Endothelial cell of umbilical vein (primary cell): ENCODE measurements around the gene TAF6. TPM values are rescaled to one million over a fixed set of nuclear protein-coding genes. Genes with fewer than 3 reads are reported as not detected.

ENCODE experiments used
- BruUV-seq: library from RNA; stranded (reverse); fragments of 400-500 nt; replicated peaks from 2 replicates; lab custom pipeline; 2021; lab: Mats Ljungman, UMichigan
- CTCF ChIA-PET: fragments of 300-600, 350-600 bp; sonication (Branson Sonifier 250); formaldehyde crosslinking; loops from one replicate; lab custom pipeline; 2021; ENCODE audit warnings: antibody characterized with exemption, inconsistent platforms; lab: Charles Lee
- POLR2A ChIA-PET: fragments of 300-600, 350-600 bp; sonication (Branson Sonifier 250); formaldehyde crosslinking; loops from one replicate; lab custom pipeline; 2021; ENCODE audit warnings: antibody characterized with exemption, inconsistent platforms; lab: Charles Lee
- DNase-seq: peaks from one replicate; pipeline ENCODE4 v3.0.0-alpha.2; 2011; ENCODE audit warnings: low read depth, low spot score
- FAIRE-seq: peaks from 2 replicates; lab custom pipeline; 2011; peaks lifted over from hg19 to GRCh38; lab: Jason Lieb, UNC
- H2AFZ ChIP-seq: 2 replicates; pipeline ENCODE4 v1.6.0; 2012; ENCODE audit warnings: low read depth, low read length, control low read depth, inconsistent platforms
- H3K27ac ChIP-seq: 2 replicates; pipeline ENCODE4 v1.5.1; 2011; ENCODE audit warnings: low read depth, mild to moderate bottlenecking, control low read depth, low read length, moderate library complexity; ENCODE audit not compliant: insufficient read depth
- H3K27me3 ChIP-seq, 2 experiments: 2 replicates each; pipeline versions ENCODE4 v1.6.0 to v1.6.1; 2011; ENCODE audit warnings: low read length in 2 of 2, mixed read lengths in 1 of 2; ENCODE audit not compliant: control insufficient read depth in 2 of 2, insufficient read depth in 2 of 2
- H3K36me3 ChIP-seq, 2 experiments: 2 replicates in 1 of 2; 3 replicates in 1 of 2; pipeline ENCODE4 v1.5.1; 2011; ENCODE audit warnings: low read length in 2 of 2, mild to moderate bottlenecking in 1 of 2, moderate library complexity in 1 of 2; ENCODE audit not compliant: control insufficient read depth in 2 of 2, insufficient read depth in 2 of 2; ENCODE audit errors: extremely low read depth in 1 of 2
- H3K4me1 ChIP-seq: 3 replicates; pipeline ENCODE4 v1.5.1; 2011; ENCODE audit warnings: mild to moderate bottlenecking, low read length; ENCODE audit not compliant: control insufficient read depth, insufficient read depth; ENCODE audit errors: extremely low read depth
- H3K4me2 ChIP-seq: 2 replicates; pipeline ENCODE4 v1.6.1; 2011; ENCODE audit warnings: low read length, control low read depth, mixed read lengths; ENCODE audit not compliant: insufficient read depth
- H3K4me3 ChIP-seq, 3 experiments: fragments of 200-600 bp in 1 of 3; sonication (generic), shearing (Covaris generic) in 1 of 3; replicated peaks in 1 of 3; 2 replicates each; pipeline ENCODE4 v1.5.1; 2011 to 2016; ENCODE audit warnings: control low read depth in 3 of 3, low read length in 3 of 3, mild to moderate bottlenecking in 2 of 3, inconsistent platforms in 1 of 3, low read depth in 1 of 3, moderate library complexity in 1 of 3; ENCODE audit not compliant: insufficient read depth in 1 of 3
- H3K79me2 ChIP-seq: 2 replicates; pipeline ENCODE4 v1.6.0; 2012; ENCODE audit warnings: low read length, inconsistent platforms; ENCODE audit not compliant: control insufficient read depth, insufficient read depth
- H3K9ac ChIP-seq: replicated peaks from 2 replicates; pipeline ENCODE3; 2011; ENCODE audit warnings: low read length, control low read depth; ENCODE audit not compliant: insufficient read depth; ENCODE audit errors: extremely low read depth
- H3K9me1 ChIP-seq: replicated peaks from 3 replicates; pipeline ENCODE4 v1.6.0; 2011; ENCODE audit warnings: mild to moderate bottlenecking, low read length; ENCODE audit not compliant: control insufficient read depth, insufficient read depth; ENCODE audit errors: extremely low read depth
- H3K9me3 ChIP-seq: replicated peaks from 2 replicates; pipeline ENCODE4 v1.5.1; 2012; ENCODE audit warnings: low read length, inconsistent platforms; ENCODE audit not compliant: control insufficient read depth, insufficient read depth
- H4K20me1 ChIP-seq: replicated peaks from 2 replicates; pipeline ENCODE3; 2011; ENCODE audit warnings: mild to moderate bottlenecking, low read length; ENCODE audit not compliant: control insufficient read depth, insufficient read depth; ENCODE audit errors: extremely low read depth
- EZH2 ChIP-seq: IDR thresholded peaks from 2 replicates; pipeline ENCODE4 v1.6.1; 2012; ENCODE audit warnings: borderline replicate concordance, low read depth, mild to moderate bottlenecking, moderate library complexity, low read length, inconsistent platforms; ENCODE audit not compliant: severe bottlenecking
- FOS ChIP-seq: IDR thresholded peaks from 2 replicates; pipeline ENCODE4 v1.6.1; 2011; ENCODE audit warnings: mild to moderate bottlenecking, low read length, moderate library complexity, borderline replicate concordance; ENCODE audit not compliant: insufficient read depth
- JUN ChIP-seq: IDR thresholded peaks from 2 replicates; pipeline ENCODE4 v1.6.1; 2011; ENCODE audit warnings: borderline replicate concordance, low read depth; ENCODE audit not compliant: insufficient read length, insufficient read depth
- MYC ChIP-seq: IDR thresholded peaks from one replicate; pipeline ENCODE4 v1.6.1; 2011; ENCODE audit warnings: mild to moderate bottlenecking, low read depth, low read length
- POLR2A ChIP-seq: IDR thresholded peaks from 2 replicates; pipeline ENCODE4 v1.6.1; 2012; ENCODE audit warnings: low read depth, mild to moderate bottlenecking, control low read depth, low read length
- POLR2AphosphoS5 ChIP-seq: IDR thresholded peaks from 2 replicates; pipeline ENCODE4 v1.6.1; 2012; ENCODE audit warnings: low read depth, mild to moderate bottlenecking, control low read depth, low read length, moderate library complexity; ENCODE audit not compliant: insufficient read depth
- dilution Hi-C: fragments of 300-500 bp; cut with MboI; formaldehyde crosslinking; loops from one replicate; pipeline ENCODE4 v1.15.0; 2019; ENCODE audit warnings: low sequenced_read_pairs; ENCODE audit not compliant: extremely low pct_ligation_motif_present
- intact Hi-C: fragments of 100-400 bp; cut with micrococcal nuclease; formaldehyde crosslinking; loops from one replicate; pipeline ENCODE4 v1.10.0; 2022
- polyA plus RNA-seq, 4 experiments: library from polyadenylated mRNA; depleted of rRNA in 3 of 4; stranded (reverse) in 3 of 4; unstranded in 1 of 4; fragments of >200 nt; gene quantifications; 2 replicates each; pipeline versions ENCODE4 v1.2.1 to v1.2.3, GENCODE V29; 2011 to 2012; ENCODE audit warnings: missing spikeins in 1 of 4
- total RNA-seq: library from RNA; stranded (reverse); gene quantifications from 2 replicates; pipeline ENCODE4 v1.2.3, GENCODE V29; 2021
- TF ChIP-seq, protein P1 (sequence below), 2 donors: IDR thresholded peaks; 1 replicate in 1 of 2; 2 replicates in 1 of 2; pipeline ENCODE4 v1.5.1; 2011; ENCODE audit warnings: low read length in 2 of 2, mild to moderate bottlenecking in 2 of 2, moderate library complexity in 2 of 2, control low read depth in 1 of 2, inconsistent platforms in 1 of 2, low read depth in 1 of 2; ENCODE audit not compliant: insufficient read depth in 1 of 2; ENCODE audit errors: extremely low read depth in 1 of 2
- TF ChIP-seq, protein P2 (sequence below): IDR thresholded peaks from 2 replicates; pipeline ENCODE4 v1.6.1; 2011; ENCODE audit not compliant: insufficient read depth, insufficient read length

The TAF6 gene
- total and polyA plus RNA-seq, 2 donors (not counting 3 experiments of a cell fraction or from before 2014, with no cell fraction given), result 32.7 to 64.6 TPM

DNA sequence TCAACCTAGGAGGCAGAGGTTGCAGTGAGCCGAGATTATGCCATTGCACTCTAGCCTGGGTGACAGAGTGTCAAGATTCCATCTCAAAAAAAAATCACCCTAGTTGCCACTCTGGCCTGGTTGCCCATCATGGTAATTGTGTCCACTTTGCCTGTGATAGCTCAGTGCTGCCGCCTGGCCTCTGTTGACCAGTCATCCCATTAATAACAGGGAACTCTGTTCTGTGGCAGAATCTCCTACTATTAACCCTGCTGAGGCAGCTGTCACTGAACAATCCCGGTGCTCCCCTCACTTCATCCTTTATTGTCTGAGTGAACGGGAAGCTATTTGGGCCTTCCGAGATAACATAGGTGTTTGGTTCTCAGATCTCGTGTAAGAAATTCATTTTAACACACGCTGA, 52.2 kb downstream of the TAF6 start:
- TF ChIP-seq, protein P1, sequence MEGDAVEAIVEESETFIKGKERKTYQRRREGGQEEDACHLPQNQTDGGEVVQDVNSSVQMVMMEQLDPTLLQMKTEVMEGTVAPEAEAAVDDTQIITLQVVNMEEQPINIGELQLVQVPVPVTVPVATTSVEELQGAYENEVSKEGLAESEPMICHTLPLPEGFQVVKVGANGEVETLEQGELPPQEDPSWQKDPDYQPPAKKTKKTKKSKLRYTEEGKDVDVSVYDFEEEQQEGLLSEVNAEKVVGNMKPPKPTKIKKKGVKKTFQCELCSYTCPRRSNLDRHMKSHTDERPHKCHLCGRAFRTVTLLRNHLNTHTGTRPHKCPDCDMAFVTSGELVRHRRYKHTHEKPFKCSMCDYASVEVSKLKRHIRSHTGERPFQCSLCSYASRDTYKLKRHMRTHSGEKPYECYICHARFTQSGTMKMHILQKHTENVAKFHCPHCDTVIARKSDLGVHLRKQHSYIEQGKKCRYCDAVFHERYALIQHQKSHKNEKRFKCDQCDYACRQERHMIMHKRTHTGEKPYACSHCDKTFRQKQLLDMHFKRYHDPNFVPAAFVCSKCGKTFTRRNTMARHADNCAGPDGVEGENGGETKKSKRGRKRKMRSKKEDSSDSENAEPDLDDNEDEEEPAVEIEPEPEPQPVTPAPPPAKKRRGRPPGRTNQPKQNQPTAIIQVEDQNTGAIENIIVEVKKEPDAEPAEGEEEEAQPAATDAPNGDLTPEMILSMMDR (IDR thresholded peaks at IDR 0.05; ENCODE audit: extremely low read depth in 1 of 2, insufficient read depth in 1 of 2, low read depth in 1 of 2, low read length in 2 of 2), result no peak
- TF ChIP-seq MYC, result no peak
- no peak for TF ChIP-seq POLR2AphosphoS5
- TF ChIP-seq JUN, result no peak
- TF ChIP-seq FOS, result no peak
- Histone ChIP-seq H3K79me2 (no peaks in the 10 kb centered on the region), H3K36me3 (peaks cover 25 to 36% of the 10 kb centered on the region in 2 experiments), H3K4me2 (no peak overlapping the region), H4K20me1 (no peaks in the 10 kb centered on the region), H3K27me3 (no peaks in the 10 kb centered on the region), H3K4me3 (no peak overlapping the region), H3K4me1 (no peaks in the 10 kb centered on the region), H3K9me3 (peaks cover 18% of the 10 kb centered on the region), H3K9ac (no peak overlapping the region), H3K27ac (no peak overlapping the region), H3K9me1 (no peaks in the 10 kb centered on the region), H2AFZ (no peak overlapping the region)
- ChIA-PET POLR2A (no interaction called here), CTCF (no interaction called here)
- intact Hi-C loops, result no loop called here
- FAIRE-seq (no peak), DNase-seq (no peak)
- dilution Hi-C loops, result no loop called here
- BruUV-seq, result no TSS peak

DNA sequence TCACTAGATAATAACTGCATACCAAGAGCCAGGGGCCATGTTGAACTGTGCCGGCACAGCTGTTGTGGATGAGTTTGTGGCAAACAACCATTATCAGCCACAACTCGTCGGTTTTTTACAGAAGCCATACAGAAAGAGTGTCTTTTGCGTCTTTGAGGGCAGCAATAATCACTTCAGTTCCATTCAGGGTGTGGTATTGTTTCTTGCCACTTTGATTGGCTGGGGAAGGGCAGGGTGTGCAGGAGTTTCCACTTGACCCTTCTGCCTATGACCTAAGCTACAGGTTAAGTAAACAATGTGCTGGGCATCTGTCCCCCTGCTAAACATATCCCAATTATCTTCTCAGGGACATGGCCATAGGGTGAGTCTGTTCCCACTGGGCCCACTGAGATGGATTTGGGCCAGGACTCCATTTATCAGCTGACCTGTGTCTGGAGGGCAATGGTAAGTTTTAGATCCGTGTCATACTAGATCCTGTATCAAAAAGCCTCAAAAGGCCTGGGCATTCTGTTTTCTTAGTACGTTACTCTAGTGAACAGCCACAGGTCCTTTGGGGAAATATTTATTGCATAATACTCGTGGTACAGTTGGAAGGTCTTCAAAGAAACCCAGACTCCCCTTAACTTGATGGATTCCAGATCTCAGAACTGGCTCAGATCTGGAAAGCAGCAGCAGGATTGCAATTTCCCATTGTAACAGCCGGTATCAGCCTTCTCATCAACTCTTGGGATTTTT, 53.5 kb downstream of the TAF6 start:
- DNase-seq, result peak; percentile 38
- no peaks in the 10 kb centered on the region for H3K9me1 ChIP-seq
- no peak overlapping the region for H2AFZ ChIP-seq
- H3K9me3 ChIP-seq, result peaks cover 6% of the 10 kb centered on the region
- no peak overlapping the region for H3K27ac ChIP-seq
- H4K20me1 ChIP-seq, result no peaks in the 10 kb centered on the region
- dilution Hi-C loops (no loop called here), intact Hi-C loops (no loop called here)
- H3K4me2 ChIP-seq, result no peak overlapping the region
- no peak for TF ChIP-seq JUN
- TF ChIP-seq EZH2, result no peak
- TF ChIP-seq, protein P2, sequence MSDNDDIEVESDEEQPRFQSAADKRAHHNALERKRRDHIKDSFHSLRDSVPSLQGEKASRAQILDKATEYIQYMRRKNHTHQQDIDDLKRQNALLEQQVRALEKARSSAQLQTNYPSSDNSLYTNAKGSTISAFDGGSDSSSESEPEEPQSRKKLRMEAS, result no peak
- no peak for TF ChIP-seq POLR2A
- no peak for TF ChIP-seq FOS
- H3K9ac ChIP-seq, result no peak overlapping the region
- H3K79me2 ChIP-seq, result no peaks in the 10 kb centered on the region
- ChIA-PET CTCF (no interaction called here), POLR2A (interaction anchor here (0.5 kb wide), 1 partner anchor 72 kb away, joined by 5 read pairs; no protein-coding TSS in a partner anchor)
- H3K4me3 ChIP-seq, result no peak overlapping the region
- H3K27me3 ChIP-seq, result no peaks in the 10 kb centered on the region
- H3K36me3 ChIP-seq, result peaks cover 14 to 22% of the 10 kb centered on the region in 2 experiments
- no peaks in the 10 kb centered on the region for H3K4me1 ChIP-seq
- no peak for FAIRE-seq
- BruUV-seq, result no TSS peak
